GM23338 (cell line): ENCODE results near the gene UNC13C.

Experiments
- CTCF ChIP-seq, 2 experiments: fragments of 200-600 bp in 1 of 2; sonication (generic) in 1 of 2; conservative IDR thresholded peaks; 2 replicates each; pipeline versions ENCODE4 v1.5.1 to v1.6.1; 2016 to 2017; ENCODE audit warnings: antibody characterized with exemption in 2 of 2, low read depth in 2 of 2, mild to moderate bottlenecking in 2 of 2, moderate library complexity in 1 of 2
- ETS1 ChIP-seq: IDR thresholded peaks from 2 replicates; pipeline ENCODE4 v1.6.1; 2016; ENCODE audit warnings: antibody characterized with exemption
- EZH2phosphoT487 ChIP-seq: fragments of 200-600 bp; sonication (generic); IDR thresholded peaks from one replicate; pipeline ENCODE4 v1.8.1; 2018; ENCODE audit warnings: antibody characterized with exemption; ENCODE audit not compliant: unreplicated experiment
- POLR2AphosphoS5 ChIP-seq: IDR thresholded peaks from 2 replicates; pipeline ENCODE4 v1.6.1; 2016; ENCODE audit warnings: antibody characterized with exemption, low read depth
- REST ChIP-seq: IDR thresholded peaks from one replicate; pipeline ENCODE4 v1.6.1; 2018; ENCODE audit warnings: antibody characterized with exemption; ENCODE audit not compliant: unreplicated experiment

GRCh38 chr15:53987480-53987879 is 9.2 kb downstream of the UNC13C start:
- TF ChIP-seq CTCF (conservative IDR thresholded peaks at IDR 0.05; ENCODE audit: low read depth in 2 of 2) (no peak), EZH2phosphoT487 (no peak), POLR2AphosphoS5 (no peak), REST (no peak), ETS1 (no peak)
